HUES64 (cell line): ENCODE measurements around the gene CBX2.
"Not testable (repeated sequence)": the region's sequence is repeated elsewhere in the genome, so short reads cannot be mapped to it uniquely, and the experiment has no call there.

ENCODE experiments used
- H3K27ac ChIP-seq: 2 replicates; pipeline ENCODE4 v1.7.0; 2013; ENCODE audit warnings: low read depth, low read length, inconsistent platforms
- H3K27me3 ChIP-seq: 2 replicates; pipeline ENCODE4 v1.6.1; 2013; ENCODE audit warnings: mild to moderate bottlenecking, low read length; ENCODE audit not compliant: insufficient read depth
- H3K36me3 ChIP-seq: 2 replicates; pipeline ENCODE4 v1.6.1; 2013; ENCODE audit warnings: mild to moderate bottlenecking, low read length; ENCODE audit not compliant: insufficient read depth
- H3K4me1 ChIP-seq: 2 replicates; pipeline ENCODE4 v1.6.1; 2013; ENCODE audit warnings: mild to moderate bottlenecking, low read length, moderate library complexity; ENCODE audit not compliant: insufficient read depth
- H3K4me3 ChIP-seq: 2 replicates; pipeline ENCODE4 v1.5.1; 2013; ENCODE audit warnings: mild to moderate bottlenecking, low read length, moderate library complexity
- H3K9ac ChIP-seq: 2 replicates; pipeline ENCODE4 v1.6.1; 2013; ENCODE audit warnings: mild to moderate bottlenecking, low read depth, low read length
- H3K9me3 ChIP-seq: 2 replicates; pipeline ENCODE4 v1.6.1; 2013; ENCODE audit warnings: low read depth, low read length; ENCODE audit not compliant: insufficient read depth
- WGBS: fragments of 150-250, 120-280 bp; methylation state at CpG from one replicate; pipeline ENCODE4 v1.1.7; 2013; ENCODE audit warnings: missing lambda C conversion rate; 5-methylcytosine and 5-hydroxymethylcytosine counted together

CBX2 gene

GRCh38 chr17:79755591-79755990, 22.4 kb upstream of the CBX2 start:
- peaks cover 6% of the 10 kb centered on the region; the same call in 1 of the 2 replicates for H3K27me3 ChIP-seq
- no peaks in the 10 kb centered on the region for H3K36me3 ChIP-seq
- H3K9ac ChIP-seq: no peak overlapping the region
- no peaks in the 10 kb centered on the region for H3K4me1 ChIP-seq
- H3K4me3 ChIP-seq: no peak overlapping the region
- H3K9me3 ChIP-seq: no peaks in the 10 kb centered on the region
- no peak overlapping the region for H3K27ac ChIP-seq
- 91% methylated on average over 14 of the region's 14 CpGs for WGBS

GRCh38 chr17:79757140-79757745, 20.7 kb upstream of the CBX2 start:
- Histone ChIP-seq H3K9me3 (no peaks in the 10 kb centered on the region), H3K4me3 (no peak overlapping the region), H3K36me3 (no peaks in the 10 kb centered on the region), H3K9ac (no peak overlapping the region), H3K27ac (no peak overlapping the region), H3K4me1 (no peaks in the 10 kb centered on the region), H3K27me3 (no peaks in the 10 kb centered on the region)
- WGBS: 94% methylated on average over 15 of the region's 15 CpGs

GRCh38 chr17:79758271-79758670, 19.7 kb upstream of the CBX2 start:
- Histone ChIP-seq H3K27ac (no peak overlapping the region), H3K9ac (no peak overlapping the region), H3K27me3 (no peaks in the 10 kb centered on the region), H3K9me3 (no peaks in the 10 kb centered on the region), H3K4me1 (no peaks in the 10 kb centered on the region), H3K4me3 (no peak overlapping the region), H3K36me3 (no peaks in the 10 kb centered on the region)
- WGBS: 95% methylated on average over 6 of the region's 6 CpGs

GRCh38 chr17:79760197-79760906, 17.6 kb upstream of the CBX2 start:
- no peaks in the 10 kb centered on the region for H3K9me3 ChIP-seq
- H3K4me1 ChIP-seq: no peaks in the 10 kb centered on the region
- H3K9ac ChIP-seq: no peak overlapping the region
- H3K27me3 ChIP-seq: no peaks in the 10 kb centered on the region
- no peak overlapping the region for H3K4me3 ChIP-seq
- no peak overlapping the region for H3K27ac ChIP-seq
- WGBS: 93% methylated on average over 21 of the region's 21 CpGs
- H3K36me3 ChIP-seq: no peaks in the 10 kb centered on the region

- no peak overlapping the region for H3K4me3 ChIP-seq
- H3K27ac ChIP-seq: no peak overlapping the region
- WGBS: 87% methylated on average over 16 of the region's 19 CpGs
- no peak overlapping the region for H3K9ac ChIP-seq
- H3K27me3 ChIP-seq: no peaks in the 10 kb centered on the region
- H3K36me3 ChIP-seq: no peaks in the 10 kb centered on the region
- H3K4me1 ChIP-seq: no peaks in the 10 kb centered on the region
- H3K9me3 ChIP-seq: no peaks in the 10 kb centered on the region
Observed at GRCh38 chr17:79761894-79762589, 15.9 kb upstream of the CBX2 start.

GRCh38 chr17:79765708-79766107, 12.2 kb upstream of the CBX2 start:
- no peak overlapping the region for H3K4me3 ChIP-seq
- no peaks in the 10 kb centered on the region for H3K36me3 ChIP-seq
- H3K4me1 ChIP-seq: no peaks in the 10 kb centered on the region
- H3K9ac ChIP-seq: no peak overlapping the region
- no peaks in the 10 kb centered on the region for H3K9me3 ChIP-seq
- H3K27ac ChIP-seq: no peak overlapping the region
- 100% methylated on average over 1 of the region's 3 CpGs for WGBS
- no peaks in the 10 kb centered on the region for H3K27me3 ChIP-seq

- H3K9ac ChIP-seq: no peak overlapping the region
- 0 out of 2 replicates have a peak, but pooled peaks cover 2% of the 10 kb centered on the region for H3K27me3 ChIP-seq
- 92% methylated on average over 28 of the region's 28 CpGs for WGBS
- H3K9me3 ChIP-seq: no peaks in the 10 kb centered on the region
- H3K27ac ChIP-seq: no peak overlapping the region
- no peaks in the 10 kb centered on the region for H3K36me3 ChIP-seq
- no peak overlapping the region for H3K4me3 ChIP-seq
- H3K4me1 ChIP-seq: 0 out of 2 replicates have a peak, but pooled peaks cover 4% of the 10 kb centered on the region
Observed at GRCh38 chr17:79769570-79770506, 8.1 kb upstream of the CBX2 start.

- Histone ChIP-seq H3K9ac (no peak overlapping the region), H3K4me3 (no peak overlapping the region), H3K27me3 (peaks cover 14% of the 10 kb centered on the region; the same call in 1 of the 2 replicates), H3K9me3 (no peaks in the 10 kb centered on the region), H3K36me3 (no peaks in the 10 kb centered on the region), H3K4me1 (peaks cover 17% of the 10 kb centered on the region), H3K27ac (no peak overlapping the region)
- 94% methylated on average over 6 of the region's 6 CpGs for WGBS
Observed at GRCh38 chr17:79771276-79771675, 6.7 kb upstream of the CBX2 start.

GRCh38 chr17:79772726-79773125, 5.2 kb upstream of the CBX2 start:
- WGBS: 91% methylated on average over 9 of the region's 9 CpGs
- not testable (repeated sequence) for H3K9ac ChIP-seq, H3K9me3 ChIP-seq, H3K4me3 ChIP-seq, H3K36me3 ChIP-seq, H3K27ac ChIP-seq
- Histone ChIP-seq H3K4me1 (peaks cover 25% of the 10 kb centered on the region), H3K27me3 (peaks cover 14% of the 10 kb centered on the region; the same call in 1 of the 2 replicates)

GRCh38 chr17:79774561-79774975, 3.4 kb upstream of the CBX2 start:
- no peak overlapping the region for H3K4me3 ChIP-seq
- peaks cover 4% of the 10 kb centered on the region for H3K36me3 ChIP-seq
- H3K9me3 ChIP-seq: no peaks in the 10 kb centered on the region
- peaks cover 14% of the 10 kb centered on the region; the same call in 1 of the 2 replicates for H3K27me3 ChIP-seq
- peaks cover 29% of the 10 kb centered on the region for H3K4me1 ChIP-seq
- 84% methylated on average over 8 of the region's 8 CpGs for WGBS
- H3K9ac ChIP-seq: no peak overlapping the region
- no peak overlapping the region for H3K27ac ChIP-seq
